WTC11 (cell line): Measurements from ENCODE around the gene SPINK14. TPM values are rescaled to one million over a fixed set of nuclear protein-coding genes. Genes with fewer than 3 reads are reported as not detected.

Experiments
- ATAC-seq: fragments of 200-7000 bp; cut with Tn5 transposase; 2 replicates; pipeline ENCODE4 v1.10.0; 2021; ENCODE audit warnings: mild to moderate bottlenecking, moderate library complexity
- CTCF ChIA-PET: fragments of 300-600 bp; sonication (Branson Sonifier 250); formaldehyde crosslinking; loops from one replicate; lab custom pipeline; 2021; ENCODE audit warnings: antibody characterized with exemption; lab: Charles Lee
- POLR2A ChIA-PET: fragments of 350-600 bp; sonication (Branson Sonifier 250); formaldehyde crosslinking; loops from one replicate; lab custom pipeline; 2021; ENCODE audit warnings: antibody characterized with exemption; lab: Charles Lee
- DNase-seq: peaks from one replicate; pipeline ENCODE4 v3.0.0; 2021; ENCODE audit warnings: low spot score
- H3K27ac Mint-ChIP-seq: 2 replicates; pipeline ENCODE4 v1.8.0; 2021; ENCODE audit warnings: mixed read lengths
- H3K27me3 Mint-ChIP-seq: 2 replicates; pipeline ENCODE4 v1.8.0; 2021; ENCODE audit warnings: low read depth, mild to moderate bottlenecking, moderate library complexity, mixed read lengths
- H3K36me3 Mint-ChIP-seq: 2 replicates; pipeline ENCODE4 v1.8.0; 2021; ENCODE audit warnings: mixed read lengths
- H3K4me1 Mint-ChIP-seq: 2 replicates; pipeline ENCODE4 v1.8.0; 2022; ENCODE audit warnings: mixed read lengths
- H3K4me3 Mint-ChIP-seq: 2 replicates; pipeline ENCODE4 v1.8.0; 2021; ENCODE audit warnings: mild to moderate bottlenecking, moderate library complexity, mixed read lengths
- H3K9me3 Mint-ChIP-seq: 2 replicates; pipeline ENCODE4 v1.8.0; 2021; ENCODE audit warnings: mixed read lengths
- E2F4 ChIP-seq: sonication (generic); formaldehyde crosslinking; IDR thresholded peaks from 2 replicates; pipeline ENCODE4 v1.8.1; 2022; ENCODE audit warnings: low read depth, mild to moderate bottlenecking, moderate library complexity, missing genetic modification reagents, borderline replicate concordance
- ETV6 ChIP-seq: sonication (generic); formaldehyde crosslinking; IDR thresholded peaks from 2 replicates; pipeline ENCODE4 v1.8.1; 2022; ENCODE audit warnings: mild to moderate bottlenecking, missing genetic modification reagents
- KAT7 ChIP-seq: sonication (generic); formaldehyde crosslinking; IDR thresholded peaks from 2 replicates; pipeline ENCODE4 v1.8.1; 2023; ENCODE audit warnings: missing genetic modification reagents, mild to moderate bottlenecking, borderline replicate concordance
- MYBL2 ChIP-seq: sonication (generic); formaldehyde crosslinking; IDR thresholded peaks from 2 replicates; pipeline ENCODE4 v1.8.1; 2023; ENCODE audit warnings: mild to moderate bottlenecking, moderate library complexity, missing genetic modification reagents
- PRDM15 ChIP-seq: sonication (generic); formaldehyde crosslinking; IDR thresholded peaks from 2 replicates; pipeline ENCODE4 v1.8.0; 2022; ENCODE audit warnings: missing genetic modification reagents
- USF2 ChIP-seq: sonication (generic); formaldehyde crosslinking; IDR thresholded peaks from 2 replicates; pipeline ENCODE4 v1.8.1; 2023; ENCODE audit warnings: mild to moderate bottlenecking, missing genetic modification reagents, moderate library complexity
- ZBTB21 ChIP-seq: sonication (generic); formaldehyde crosslinking; IDR thresholded peaks from 2 replicates; pipeline ENCODE4 v1.8.1; 2023; ENCODE audit warnings: mild to moderate bottlenecking, missing genetic modification reagents, borderline replicate concordance
- ZNF121 ChIP-seq: sonication (generic); formaldehyde crosslinking; IDR thresholded peaks from 2 replicates; pipeline ENCODE4 v1.8.0; 2023; ENCODE audit warnings: missing genetic modification reagents
- ZNF396 ChIP-seq: fragments of 250-450 bp; sonication (Bioruptor Pico); IDR thresholded peaks from 2 replicates; pipeline ENCODE4 v1.8.0; 2021; ENCODE audit warnings: mild to moderate bottlenecking, moderate library complexity, borderline replicate concordance
- ZNF425 ChIP-seq: fragments of 250-450 bp; sonication (Bioruptor Pico); conservative IDR thresholded peaks from 2 replicates; pipeline ENCODE4 v1.9.0; 2021; ENCODE audit warnings: mild to moderate bottlenecking
- ZNF512 ChIP-seq: sonication (generic); formaldehyde crosslinking; IDR thresholded peaks from 2 replicates; pipeline ENCODE4 v1.8.1; 2022; ENCODE audit warnings: missing genetic modification reagents, borderline replicate concordance
- total RNA-seq: library from RNA; stranded (reverse); gene quantifications from 3 replicates; pipeline ENCODE4 v1.2.3, GENCODE V29; 2021

The SPINK14 gene
- total RNA-seq, 1 experiment from 2014 or later: not detected

GRCh38 chr5:148202531-148203203, 34.3 kb downstream of the SPINK14 start, which contains the start of gene SPINK6:
Gene SPINK6, plus strand, starts transcription at chr5:148203042. Its CDS starts 55 bp downstream, at chr5:148203097.
- CTCF ChIA-PET: no interaction called here
- H3K9me3 Mint-ChIP-seq: no peaks in the 10 kb centered on the region

More at GRCh38 chr5:148202531-148203203, 34.3 kb downstream of the SPINK14 start, which contains the start of gene SPINK6:
- no peak within 1 kb of the TSS for H3K4me3 Mint-ChIP-seq
- no peak within 1 kb of the TSS for H3K27ac Mint-ChIP-seq
- no peak for TF ChIP-seq E2F4 (CRISPR knock-in tag)
- no peak for TF ChIP-seq KAT7 (CRISPR knock-in tag)
- TF ChIP-seq ZBTB21 (CRISPR knock-in tag): no peak
- TF ChIP-seq ZNF121: no peak
- TF ChIP-seq MYBL2: no peak
- no peak for TF ChIP-seq ETV6 (CRISPR knock-in tag)
- no peak for TF ChIP-seq ZNF512
- TF ChIP-seq ZNF425: no peak
- no peak for TF ChIP-seq ZNF396 (CRISPR knock-in tag)
- TF ChIP-seq USF2 (CRISPR knock-in tag): no peak
- no peak for TF ChIP-seq PRDM15 (CRISPR knock-in tag)
- TF ChIP-seq, all 79 proteins: peak for 0
- H3K27me3 Mint-ChIP-seq: no peaks in the 10 kb centered on the region
- no peaks in the 10 kb centered on the region for H3K36me3 Mint-ChIP-seq
- ATAC-seq (no peak), DNase-seq (no peak)
- POLR2A ChIA-PET: no interaction called here
- peaks cover 6% of the 10 kb centered on the region for H3K4me1 Mint-ChIP-seq
